Measurements from ENCODE around the gene CSPG5.

CSPG5 gene

GRCh38 chr3:47536967-47537366 lies 41.7 kb downstream of the CSPG5 start:
- DNase-seq (ENCODE audit: low spot score) = no peak

GRCh38 chr3:47536221-47536891 lies 42.3 kb downstream of the CSPG5 start:
- DNase-seq (ENCODE audit: low spot score) = no peak

GRCh38 chr3:47533996-47534454 lies 44.6 kb downstream of the CSPG5 start:
- DNase-seq (ENCODE audit: low spot score) = no peak

- no peak for DNase-seq (ENCODE audit: low spot score)
Observed at GRCh38 chr3:47533481-47533880, 45.2 kb downstream of the CSPG5 start.

- no peak for DNase-seq (ENCODE audit: low spot score)
Observed at GRCh38 chr3:47527952-47528725, 50.5 kb downstream of the CSPG5 start.

- DNase-seq (ENCODE audit: low spot score) = no peak
Observed at GRCh38 chr3:47525617-47526016, 53.0 kb downstream of the CSPG5 start.

- DNase-seq (ENCODE audit: low spot score) = no peak
Observed at GRCh38 chr3:47523310-47524073, 55.2 kb downstream of the CSPG5 start.

GRCh38 chr3:47522082-47522987 lies 56.3 kb downstream of the CSPG5 start:
- DNase-seq (ENCODE audit: low spot score) = peak; percentile 93

- no peak for DNase-seq (ENCODE audit: low spot score)
Observed at GRCh38 chr3:47520756-47521155, 57.9 kb downstream of the CSPG5 start.

- no peak for DNase-seq (ENCODE audit: low spot score)
Observed at GRCh38 chr3:47517937-47518336, 60.7 kb downstream of the CSPG5 start.

GRCh38 chr3:47515864-47516319 lies 62.8 kb downstream of the CSPG5 start:
- no peak for DNase-seq (ENCODE audit: low spot score)

- no peak for DNase-seq (ENCODE audit: low spot score)
Observed at GRCh38 chr3:47515100-47515499, 63.6 kb downstream of the CSPG5 start.

- DNase-seq (ENCODE audit: low spot score) = peak; percentile 95
Observed at GRCh38 chr3:47513125-47513929, 65.3 kb downstream of the CSPG5 start, which contains the start of gene ELP6. TSS of gene ELP6 (minus strand) at chr3:47513712. CDS start at chr3:47513590, 122 bp downstream.

GRCh38 chr3:47512416-47513124 lies 66.1 kb downstream of the CSPG5 start:
- peak; percentile 35 for DNase-seq (ENCODE audit: low spot score)

Measured in SW480 (cell line).